NCI-H1930 (cell line): ENCODE data around the gene BCAR1.
"Not testable (repeated sequence)": the region's sequence is repeated elsewhere in the genome, so short reads cannot be mapped to it uniquely, and the experiment has no call there.

ENCODE experiments used
- DNase-seq, 2 experiments: peaks; one replicate each; lab custom pipeline; 2025; lab: John Stamatoyannopoulos, UW

Gene BCAR1

DNA sequence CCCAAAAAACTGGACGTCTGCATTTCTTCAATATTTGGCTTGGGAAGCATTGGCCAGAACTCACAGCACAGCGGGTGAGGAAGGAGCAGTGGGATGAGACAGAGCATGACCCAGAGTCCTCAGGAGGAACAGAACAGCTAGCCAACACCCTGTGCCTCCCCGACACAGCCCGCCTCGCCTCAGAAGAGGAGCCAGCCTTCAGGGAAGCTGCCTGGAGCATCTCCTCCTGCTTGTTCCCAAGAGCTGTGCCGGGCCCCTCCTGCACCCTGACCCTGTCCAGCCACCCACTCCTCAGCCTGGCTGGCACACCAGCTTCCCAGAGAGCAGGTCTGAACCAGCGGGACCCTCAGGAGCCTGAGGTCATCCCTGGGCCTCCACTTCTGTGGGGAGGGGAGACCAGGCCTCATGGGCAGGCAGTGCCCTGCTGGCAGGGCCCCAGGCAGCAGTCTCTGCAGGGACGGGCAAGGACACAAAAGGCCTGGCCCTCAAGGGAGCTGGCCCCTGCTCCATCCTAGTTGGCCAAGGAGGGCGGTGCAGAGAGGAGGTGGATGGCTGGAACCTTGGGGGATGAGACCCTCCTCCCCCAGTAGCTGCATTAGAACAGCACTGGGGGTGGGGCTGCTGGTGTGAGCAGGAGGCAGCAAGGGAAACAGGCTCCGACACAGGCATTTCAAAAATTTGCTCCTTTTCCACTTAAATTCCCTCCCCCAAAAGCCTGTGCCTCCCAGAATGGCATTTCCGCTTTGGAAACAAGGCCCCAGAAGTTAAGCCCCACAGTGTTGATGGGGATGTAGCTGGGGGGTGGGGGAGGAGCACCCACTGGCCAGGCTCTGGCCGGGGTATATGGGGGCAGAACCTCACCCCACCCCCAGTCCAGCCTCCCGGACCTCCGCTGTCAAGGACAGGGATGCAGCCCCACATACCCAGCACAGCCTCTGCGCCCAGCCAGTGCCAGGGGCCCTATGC is 1.8 kb upstream of the BCAR1 start:
- no peak for DNase-seq

DNA sequence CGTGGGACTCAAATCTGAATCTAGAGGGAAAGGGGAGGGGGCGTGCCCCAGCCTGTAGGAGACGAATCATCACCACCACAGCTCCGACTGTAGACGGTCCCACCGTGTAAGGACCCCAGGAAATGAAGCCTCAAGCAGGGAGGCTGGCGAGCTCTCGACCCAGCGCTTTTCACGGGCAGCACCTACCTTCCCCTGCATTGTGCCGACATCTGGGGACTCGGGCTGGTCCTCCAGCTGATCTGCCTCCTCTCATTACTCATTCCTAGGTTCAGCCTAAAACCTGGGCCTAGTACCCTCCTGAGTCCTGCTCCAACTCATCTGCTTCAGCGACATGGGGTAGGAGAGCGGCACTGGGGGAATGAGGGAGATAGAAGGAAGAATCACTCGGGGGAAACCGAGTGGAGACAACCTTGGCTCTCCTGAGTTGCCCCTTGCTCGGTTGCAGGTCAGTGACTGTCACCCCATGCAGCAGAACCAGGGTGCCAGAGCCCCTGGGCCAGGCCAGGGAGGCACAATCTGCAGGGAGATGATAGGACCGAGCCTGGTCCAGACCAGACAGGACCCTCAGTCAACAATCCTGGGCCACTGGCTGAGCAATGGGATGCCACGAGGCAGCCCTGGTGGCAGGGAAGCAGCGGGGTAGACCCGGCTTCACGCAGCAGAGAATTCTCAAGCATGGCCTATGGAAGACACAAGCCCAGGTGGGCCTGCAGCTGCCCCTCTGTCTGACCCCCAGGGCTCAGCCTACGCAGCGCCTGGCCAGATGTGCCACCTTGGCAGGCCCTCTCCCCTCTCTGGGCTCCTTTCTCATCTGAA is 833 bp upstream of the BCAR1 start:
- DNase-seq: no peak

DNA sequence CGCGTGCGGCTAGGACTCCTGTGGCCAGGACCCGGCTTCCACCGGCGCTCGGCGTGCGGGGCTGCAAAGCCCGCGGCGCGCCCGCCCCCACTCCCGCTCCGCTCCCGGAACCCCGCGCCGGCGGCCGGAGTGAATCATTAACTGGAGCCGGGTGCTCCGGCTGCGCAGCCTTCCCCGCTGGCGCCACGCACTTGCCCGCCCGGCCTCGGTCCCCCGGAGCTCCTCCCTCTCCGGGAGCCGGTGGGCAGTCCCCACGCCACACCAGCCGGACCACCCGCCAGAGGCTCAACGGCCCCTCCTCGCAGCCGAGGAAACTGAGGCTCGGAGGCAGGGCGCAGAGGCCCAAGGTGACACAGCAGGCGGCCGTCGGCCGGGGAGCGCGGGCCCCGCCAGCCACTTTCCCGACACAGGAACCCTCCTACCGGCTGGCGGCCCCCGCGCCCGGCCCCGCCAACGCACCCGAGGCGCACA is 580 bp downstream of the BCAR1 start:
- DNase-seq: no peak

DNA sequence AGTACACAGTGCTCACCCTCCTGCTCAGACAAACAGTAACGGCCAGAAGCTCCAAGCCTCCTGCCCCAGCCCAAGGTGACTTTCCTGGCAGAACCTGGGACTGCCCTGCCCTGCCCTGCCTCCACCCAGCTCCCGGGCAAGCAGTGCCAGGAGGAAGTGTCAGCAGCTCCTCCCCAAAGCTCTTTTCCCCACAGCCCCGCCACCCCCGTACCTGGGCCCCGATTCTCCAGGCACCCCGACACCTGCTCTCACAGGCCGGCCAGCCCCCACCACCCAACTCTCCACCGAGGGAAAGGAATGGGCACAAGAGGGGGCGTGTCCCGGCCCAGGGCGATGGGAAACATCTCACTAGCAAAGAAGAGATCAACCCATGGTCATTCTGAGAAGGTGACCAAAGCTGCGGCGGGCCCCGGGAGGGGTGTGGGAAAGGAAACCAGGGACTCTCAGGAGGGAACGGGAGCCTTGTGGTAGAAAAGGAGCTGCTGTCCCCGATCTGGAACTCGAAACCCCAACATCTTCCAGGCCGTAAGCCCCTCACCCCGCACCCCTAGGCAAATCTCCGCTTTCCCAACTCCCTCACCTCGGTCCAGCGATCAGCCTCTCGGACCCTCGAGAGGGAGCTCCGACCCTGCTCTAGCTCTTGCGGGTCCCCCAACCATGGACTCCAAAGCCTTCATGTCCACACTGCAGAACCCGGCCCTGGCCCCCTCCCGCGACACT is 1.2 kb downstream of the BCAR1 start:
- no peak for DNase-seq

DNA sequence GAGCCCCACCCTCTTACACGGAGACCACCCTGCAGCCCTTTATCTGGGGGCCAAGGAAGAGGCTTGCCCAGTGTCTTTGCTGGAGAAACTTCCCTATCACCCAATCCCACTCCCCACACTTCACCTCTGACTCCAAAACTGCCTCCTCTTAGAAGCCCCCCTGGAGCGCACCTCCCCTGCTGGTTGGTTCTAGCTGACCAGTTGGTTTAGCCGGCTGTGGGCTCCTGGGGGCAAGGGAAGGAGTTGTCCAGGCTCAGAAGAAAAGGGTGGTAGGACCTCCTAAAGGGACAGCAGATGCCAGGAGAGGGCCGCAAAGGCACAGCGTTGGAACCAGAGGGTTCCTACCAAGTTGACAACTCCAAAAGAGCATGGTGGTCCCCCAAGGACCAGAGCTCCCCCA is 2.0 kb downstream of the BCAR1 start:
- DNase-seq: no peak

DNA sequence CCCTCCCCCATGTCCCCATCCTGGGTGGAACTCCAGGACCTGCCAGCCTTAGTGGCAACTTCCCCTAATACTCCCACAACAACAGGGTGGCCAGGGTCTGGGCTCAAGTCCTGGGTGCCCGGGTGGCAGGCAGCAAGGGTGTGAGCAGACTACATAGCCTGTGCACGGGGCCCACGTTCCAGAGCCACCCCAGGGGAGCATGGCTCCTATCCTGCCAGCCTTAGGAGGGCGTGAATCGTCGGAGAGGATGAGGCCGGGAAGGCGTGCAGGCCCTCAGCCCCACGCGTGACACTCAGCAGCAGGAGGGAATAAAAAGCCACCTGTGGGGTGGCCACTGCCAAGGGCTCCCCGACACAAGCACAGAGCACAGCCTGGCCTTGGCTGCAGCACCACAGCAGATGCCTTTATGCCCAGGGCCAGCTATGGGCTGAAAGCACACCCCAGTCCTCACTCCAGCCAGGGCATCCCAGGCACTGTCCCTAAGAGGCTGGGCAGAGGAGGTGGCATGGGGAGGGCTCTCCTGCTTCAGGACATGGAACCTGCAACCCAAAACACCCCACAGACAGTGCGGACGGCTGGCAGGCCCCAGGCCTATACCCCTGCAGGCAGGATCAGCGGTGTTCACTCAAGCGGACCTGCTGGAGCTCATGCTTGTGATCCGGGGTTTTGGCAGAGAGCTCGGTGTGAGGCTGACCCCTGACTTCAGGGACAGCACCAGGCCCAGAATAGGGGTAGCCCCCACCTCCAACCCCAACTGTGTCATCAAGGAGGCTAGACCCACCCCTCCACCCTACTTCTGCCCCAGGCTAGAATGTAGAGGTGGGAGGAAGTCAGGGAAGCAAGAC is 2.7 kb downstream of the BCAR1 start:
- DNase-seq: no peak

DNA sequence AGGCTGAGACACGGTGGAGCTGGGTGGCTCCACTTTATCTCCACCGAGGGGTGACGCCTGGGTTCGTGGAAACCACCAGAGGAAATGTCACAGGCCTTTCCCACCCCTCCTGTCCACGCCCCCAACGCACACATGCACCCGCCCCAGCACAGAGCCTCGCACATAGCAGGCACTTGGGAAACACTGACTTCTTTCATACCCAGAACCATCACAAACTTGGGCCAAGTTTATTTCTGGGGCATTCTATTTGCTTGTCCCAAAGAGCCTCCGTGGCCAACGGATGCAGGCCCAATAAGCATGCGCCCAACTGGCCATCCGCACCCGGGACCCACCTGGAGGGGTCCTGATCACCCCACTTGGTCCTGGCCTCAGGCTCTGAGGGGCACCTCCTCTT is 3.3 kb downstream of the BCAR1 start:
- no peak for DNase-seq

DNA sequence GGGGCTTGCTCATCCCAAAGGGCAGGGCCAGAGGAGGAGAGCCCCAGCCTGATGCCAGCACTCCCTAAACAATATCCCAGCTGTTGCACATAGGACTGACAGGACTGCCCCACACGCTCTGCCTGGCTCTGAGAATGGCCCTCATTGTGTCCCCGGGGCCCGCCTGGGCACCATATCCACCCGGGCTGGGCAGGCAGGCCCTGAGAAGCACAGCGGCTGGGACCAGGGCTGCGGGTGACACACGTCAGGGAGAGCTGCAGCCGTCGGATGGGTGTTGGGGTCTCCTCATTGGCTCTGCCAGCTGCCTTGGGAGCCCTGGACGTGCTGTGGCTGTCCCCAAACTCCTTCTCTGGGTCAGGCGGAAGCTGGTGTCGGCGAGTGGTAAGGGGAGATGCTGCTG is 4.2 kb downstream of the BCAR1 start:
- DNase-seq: no peak

DNA sequence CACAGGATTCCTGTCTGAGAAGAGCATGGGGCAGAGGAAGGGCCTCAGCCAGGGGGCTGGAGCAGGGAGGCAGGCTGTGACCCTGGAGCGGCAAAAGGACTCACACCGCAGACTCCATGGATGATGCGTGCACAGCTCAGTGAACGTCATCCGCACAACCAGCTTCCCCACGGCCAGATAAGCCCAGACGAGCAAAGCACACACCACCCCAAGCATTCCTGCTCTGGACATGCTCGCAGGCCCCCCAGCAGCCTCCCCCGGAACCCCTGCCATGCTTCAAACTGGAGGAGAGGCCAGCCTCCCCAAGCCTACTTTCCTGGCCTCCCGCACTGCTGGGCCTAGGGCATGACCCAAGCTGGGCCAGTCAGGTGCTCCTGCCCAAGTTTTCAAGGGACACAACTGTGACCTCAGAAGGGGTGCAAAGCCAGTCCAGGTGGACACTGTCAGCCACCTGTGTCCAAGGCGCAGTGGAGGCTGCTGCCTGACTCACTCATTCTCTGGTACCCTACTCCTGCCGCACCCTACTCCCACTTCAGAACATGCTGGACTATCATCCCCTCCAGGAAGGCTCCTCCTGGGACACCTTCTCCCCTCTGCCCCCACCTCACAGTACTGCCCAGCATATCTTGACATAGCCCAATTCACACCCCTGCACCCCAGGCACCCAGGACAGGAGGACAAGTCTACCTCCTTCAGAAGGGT is 4.8 kb downstream of the BCAR1 start:
- DNase-seq: no peak

DNA sequence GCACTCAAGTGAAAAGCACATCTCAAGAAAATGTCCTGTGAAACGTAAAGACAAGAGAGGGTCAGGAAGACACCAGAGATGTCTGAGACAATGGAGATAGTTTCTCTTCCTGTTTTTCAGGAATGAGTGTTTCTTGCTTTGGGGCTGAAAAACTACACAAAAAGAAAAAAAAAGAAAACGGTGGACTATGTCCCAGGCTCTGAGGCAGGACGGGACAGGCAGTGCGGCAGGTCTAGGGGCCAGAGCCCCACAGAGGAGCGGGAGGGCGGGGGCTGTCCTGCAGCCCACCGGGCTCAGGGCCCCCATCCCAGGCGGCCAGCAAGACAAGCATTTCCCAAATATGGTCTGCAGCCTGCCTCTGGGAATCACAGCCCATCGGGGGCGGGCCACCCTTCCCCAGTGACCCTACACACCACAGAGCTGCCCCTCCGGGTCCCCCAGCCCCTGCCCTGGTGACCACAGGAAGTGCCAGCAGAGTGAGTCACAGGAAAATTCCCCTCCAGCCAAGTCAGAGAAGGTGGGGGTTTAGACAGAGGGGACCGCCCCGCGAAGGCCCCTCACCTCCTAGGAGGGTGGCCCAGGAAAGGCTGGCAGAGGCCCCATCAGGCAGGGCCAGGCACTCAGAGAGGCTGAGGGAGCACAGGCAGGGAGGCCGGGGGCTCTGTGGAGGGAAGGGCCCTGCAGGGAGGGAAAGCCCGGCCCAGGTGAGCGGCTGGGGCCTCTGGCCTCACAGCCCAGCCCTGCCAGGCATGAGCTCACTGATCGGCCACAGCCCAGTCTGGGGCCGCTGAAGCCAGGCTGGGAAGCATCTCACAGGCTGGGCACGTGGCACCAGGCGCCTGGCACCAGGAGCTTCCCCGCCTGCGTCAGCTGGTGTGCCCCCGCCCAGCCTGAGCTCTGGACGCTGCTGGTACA is 6.3 kb downstream of the BCAR1 start:
- DNase-seq: no peak

DNA sequence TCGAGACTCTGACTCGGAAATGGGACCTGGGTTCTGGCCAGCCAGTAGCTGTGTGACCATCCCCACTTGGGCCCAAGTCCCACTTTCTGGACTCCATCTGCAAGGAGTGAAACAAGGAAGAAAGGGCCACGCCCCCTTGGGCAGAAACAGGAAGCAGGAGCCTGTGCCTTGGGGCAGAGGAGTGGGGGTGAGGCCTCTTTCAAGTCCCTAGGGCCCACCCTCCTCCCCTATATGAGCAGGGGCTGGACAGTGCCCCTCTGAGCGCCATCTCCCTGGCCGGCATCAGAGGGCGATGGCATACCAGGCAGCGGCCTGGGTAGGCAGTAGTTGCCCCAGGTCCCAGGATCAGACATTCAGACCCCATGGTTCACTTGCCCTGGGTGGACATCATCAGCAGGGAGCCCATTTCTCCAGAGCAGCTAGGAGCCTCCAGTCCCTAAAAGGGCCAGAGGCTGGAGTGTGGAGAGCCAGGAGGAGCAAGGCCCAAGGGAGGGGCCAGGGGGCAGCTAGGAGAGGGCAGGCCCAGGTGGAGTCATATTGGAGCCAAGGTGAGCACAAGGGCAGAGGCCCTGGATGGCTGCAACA is 7.1 kb downstream of the BCAR1 start:
- DNase-seq: no peak

DNA sequence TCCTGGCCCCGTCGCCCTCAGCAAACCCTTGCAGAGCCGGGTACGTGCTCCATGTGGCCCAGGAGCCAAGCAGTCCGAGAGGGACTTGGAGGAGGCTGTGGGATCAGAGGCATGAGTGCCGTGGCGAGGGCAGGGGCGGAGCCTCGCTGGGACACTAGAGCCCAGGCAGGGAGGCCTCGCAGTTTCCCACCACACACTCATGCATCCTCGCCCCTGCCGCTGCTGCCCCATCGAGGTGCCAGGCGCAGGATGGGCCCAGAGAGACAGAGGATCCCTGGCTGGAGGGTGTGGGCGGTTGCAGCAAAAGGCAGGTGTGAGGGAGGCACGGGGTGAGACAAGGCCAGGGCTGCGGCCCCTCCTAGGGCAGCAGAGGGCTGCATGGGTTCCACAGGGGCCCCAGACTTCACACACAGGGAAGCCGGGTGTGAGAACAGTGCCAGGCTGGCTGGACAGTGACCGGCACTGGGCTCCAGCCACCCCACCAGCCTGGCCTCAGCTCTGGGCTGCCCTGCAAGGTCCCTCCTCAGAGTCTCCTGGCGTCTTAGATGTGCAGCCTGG is 7.7 kb downstream of the BCAR1 start:
- DNase-seq: no peak

DNA sequence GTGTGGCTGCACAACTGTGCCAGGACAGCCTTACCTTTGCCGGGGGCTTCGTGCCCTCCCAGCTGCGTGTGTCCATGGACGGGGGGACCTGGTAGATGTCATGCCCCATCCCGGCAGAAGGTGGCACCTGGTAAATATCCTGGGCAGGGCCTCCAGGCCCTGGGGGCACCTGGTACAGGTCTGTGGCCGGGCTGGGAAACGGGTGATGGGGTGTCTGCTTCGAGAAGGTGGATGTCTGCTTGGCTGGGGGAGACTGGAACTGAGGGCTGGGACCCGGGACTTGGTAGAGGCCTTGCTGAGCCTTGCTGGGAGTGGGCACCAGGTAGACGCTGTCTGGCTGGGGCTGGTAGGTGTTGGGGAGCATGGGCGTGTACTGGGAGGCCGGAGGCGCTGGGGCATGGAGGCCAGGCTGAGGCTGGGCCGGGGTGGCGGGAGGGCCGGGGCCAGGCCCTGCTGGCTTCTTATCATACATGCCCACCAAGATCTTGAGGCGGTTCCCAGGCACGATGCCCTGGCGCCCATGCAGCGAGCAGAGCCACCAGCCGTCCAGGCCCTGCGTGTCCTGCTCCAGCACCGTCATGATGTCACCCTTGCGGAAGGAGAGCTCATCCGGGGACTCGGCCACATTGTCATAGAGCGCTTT is 8.9 kb downstream of the BCAR1 start:
- DNase-seq: not testable (repeated sequence)

DNA sequence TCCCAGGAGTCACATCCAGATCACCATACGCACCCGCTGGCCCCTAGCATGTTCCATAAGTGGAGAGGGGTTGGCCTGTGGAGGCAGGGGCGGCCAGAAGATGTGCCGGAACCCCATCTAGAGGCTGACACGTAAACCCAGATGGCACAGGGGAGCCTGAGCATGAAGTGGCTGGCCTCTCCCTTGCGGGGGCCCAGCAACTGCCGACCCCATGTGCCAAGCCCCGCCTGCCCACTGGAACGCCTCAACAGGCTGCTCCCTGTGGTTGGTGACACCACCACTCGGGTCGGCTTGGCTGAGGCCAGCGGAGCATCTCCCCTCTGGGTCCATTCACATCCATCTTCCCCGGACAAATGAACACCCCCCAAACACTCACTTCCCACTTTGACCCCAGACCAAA is 9.5 kb downstream of the BCAR1 start:
- no peak for DNase-seq

DNA sequence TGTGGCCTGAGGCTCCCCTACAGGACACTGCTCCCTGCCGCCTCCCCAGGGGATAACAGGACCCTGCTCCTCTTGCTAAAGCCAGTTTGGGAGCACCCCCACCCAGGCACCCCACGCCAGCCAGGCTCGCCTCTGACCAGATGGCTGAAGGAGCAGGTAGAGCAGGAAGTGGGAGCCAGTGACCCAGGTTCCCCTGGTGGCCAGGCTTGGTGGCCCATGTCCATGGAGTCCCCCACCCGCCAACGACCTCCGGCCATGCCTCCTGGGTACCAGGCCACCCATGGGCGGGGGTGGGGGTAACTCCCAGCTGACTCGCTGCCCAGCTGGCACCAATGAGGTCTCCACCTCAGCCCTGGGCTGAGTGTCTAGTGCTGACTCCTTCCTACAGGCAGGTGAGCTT is 10.0 kb downstream of the BCAR1 start:
- DNase-seq: no peak

DNA sequence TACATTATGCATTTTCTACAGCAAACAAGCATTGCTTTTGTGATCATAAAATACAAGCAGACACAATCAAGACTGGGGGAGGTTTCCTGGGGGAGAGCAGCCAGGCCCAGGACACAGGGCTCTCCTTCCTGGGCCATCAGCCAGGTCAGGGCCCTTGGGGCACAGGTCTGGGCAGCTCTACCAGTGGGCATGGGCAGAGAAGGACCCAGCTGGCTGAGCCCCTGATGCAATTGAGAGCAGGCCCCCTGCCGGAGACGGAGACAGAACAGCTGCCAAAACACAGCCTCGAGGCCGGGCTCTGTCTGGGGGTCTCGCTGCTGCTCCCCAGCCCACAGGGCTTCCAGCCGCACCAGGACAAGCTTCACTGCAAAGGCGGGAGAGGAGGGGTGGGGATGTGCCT is 10.8 kb downstream of the BCAR1 start:
- not testable (repeated sequence) for DNase-seq

DNA sequence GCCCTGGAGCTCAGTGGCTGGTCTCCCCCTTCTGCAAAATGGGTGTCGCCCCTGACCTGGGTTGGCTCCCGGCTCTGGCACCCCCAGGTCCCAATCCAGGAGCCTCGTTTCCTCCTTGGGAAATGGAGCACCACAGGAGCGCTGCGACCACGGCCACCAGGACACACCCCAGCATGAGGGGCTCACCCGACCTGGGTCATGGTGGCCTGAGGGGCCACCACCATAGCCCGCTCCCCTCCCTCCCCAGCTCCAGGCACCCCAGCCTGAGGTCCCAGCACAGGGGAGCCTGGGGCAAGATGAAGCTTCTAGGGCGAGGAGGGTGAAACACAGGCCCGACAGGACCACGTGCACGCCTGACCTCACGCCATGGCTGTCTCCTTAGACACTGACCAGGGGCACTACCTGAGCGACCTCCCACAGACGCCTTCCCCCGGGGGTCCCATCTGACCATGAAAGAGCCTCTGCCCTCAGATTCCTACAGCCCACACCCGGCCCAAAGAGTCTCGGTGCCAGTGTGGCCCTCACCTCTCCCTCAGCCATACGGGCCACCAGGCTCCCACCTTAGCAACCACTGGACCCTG is 11.8 kb downstream of the BCAR1 start:
- no peak for DNase-seq
